CD4-positive, alpha-beta T cell treated with Interleukin-17A for 1 hour (primary cell): ENCODE measurements around the gene EXOSC7.
"Not testable (repeated sequence)": the region's sequence is repeated elsewhere in the genome, so short reads cannot be mapped to it uniquely, and the experiment has no call there.

Experiments
- DNase-seq: peaks from one replicate; pipeline ENCODE4 v3.0.0-alpha.2; 2020

EXOSC7 gene

DNA sequence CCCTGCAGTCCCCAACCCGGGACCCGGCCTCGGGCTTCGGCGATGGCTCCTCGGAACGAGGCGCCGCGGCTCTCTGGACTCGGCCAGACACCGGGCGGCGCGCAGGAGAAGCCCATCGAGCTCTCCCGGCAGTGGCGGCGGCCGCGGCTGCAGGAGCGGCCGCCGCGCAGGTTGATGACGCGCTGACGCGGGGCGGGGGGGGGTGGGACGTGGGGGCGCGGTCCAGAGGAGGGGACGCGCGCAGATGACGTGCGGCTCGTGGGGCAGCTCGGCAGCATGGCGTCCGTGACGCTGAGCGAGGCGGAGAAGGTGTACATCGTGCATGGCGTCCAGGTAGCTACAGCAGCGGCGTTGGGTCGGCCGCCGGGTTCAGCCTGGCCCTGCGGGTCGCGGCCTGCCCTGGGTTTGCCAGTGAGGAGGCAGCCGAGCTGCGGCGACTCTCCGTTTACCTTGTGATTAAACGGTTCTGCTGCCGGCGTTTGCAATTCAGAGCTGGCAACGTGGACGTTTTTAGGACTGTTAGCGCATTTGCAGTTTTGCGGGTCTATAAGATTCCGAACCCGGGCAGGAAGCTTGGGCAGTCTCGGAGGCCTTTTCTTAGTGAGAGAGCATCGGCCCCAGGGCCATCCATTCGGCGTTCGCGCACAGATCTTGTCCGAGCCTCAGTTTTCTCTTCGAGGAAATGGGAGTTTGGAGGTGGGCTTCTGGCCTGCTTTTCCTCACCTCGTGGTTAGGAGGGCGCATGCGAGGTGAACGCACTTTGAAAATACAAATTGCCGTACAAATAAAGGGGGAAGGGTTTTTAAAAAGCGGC, at the start of gene EXOSC7, which contains the start of gene ZDHHC3:
Gene EXOSC7 (plus strand): TSS at position 243 of the 814 bp plus-strand sequence. CDS start 34 bp downstream, at position 277.
Gene ZDHHC3 (minus strand): TSS at position 173 of the 814 bp plus-strand sequence. CDS start 16,738 bp downstream, outside the sequence.
- DNase-seq: peak; percentile 89

DNA sequence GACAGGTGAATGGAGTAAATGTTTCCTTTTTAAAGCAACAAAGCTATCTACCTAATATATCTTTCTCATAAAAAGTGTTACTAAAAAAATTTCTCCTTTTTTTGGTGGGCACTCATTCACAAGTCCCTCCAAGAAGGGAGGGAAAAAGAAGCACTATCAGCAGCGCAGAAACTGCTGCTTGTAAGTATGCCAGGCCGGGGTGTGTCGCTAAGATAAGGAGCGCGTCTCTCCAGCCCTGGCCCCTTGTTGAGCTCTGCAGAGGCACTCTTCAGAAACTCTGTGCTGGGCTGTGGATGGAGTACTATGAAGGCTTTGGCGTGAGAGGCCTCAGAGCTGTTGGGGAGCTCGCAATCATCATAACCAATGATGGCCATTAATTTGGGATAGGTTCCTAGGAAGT, 49.1 kb upstream of the EXOSC7 start:
- DNase-seq: no peak

- DNase-seq: no peak
These were observed 48.7 kb upstream of the EXOSC7 start for GRCh38 chr3:44927371-44927770.

DNA sequence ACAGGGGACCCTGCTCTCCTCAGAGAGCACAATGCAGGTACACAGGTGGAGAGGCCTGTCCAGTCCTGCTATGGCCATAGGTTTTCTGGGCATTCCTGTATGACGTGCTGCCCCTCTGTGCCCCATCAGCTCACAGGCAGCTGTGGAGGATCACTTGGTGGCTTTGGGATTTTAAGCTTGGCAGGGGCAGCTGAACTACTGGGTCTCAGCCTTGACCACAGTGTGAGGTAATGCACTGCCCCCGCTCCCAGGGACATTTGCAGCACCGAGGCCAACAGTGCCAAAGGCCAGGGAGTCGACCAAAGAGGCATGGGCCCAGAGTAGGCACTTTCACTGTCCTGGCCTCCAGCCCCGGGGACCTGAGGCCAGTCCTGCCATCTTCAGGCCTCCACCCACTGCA, 46.3 kb upstream of the EXOSC7 start:
- no peak for DNase-seq

DNA sequence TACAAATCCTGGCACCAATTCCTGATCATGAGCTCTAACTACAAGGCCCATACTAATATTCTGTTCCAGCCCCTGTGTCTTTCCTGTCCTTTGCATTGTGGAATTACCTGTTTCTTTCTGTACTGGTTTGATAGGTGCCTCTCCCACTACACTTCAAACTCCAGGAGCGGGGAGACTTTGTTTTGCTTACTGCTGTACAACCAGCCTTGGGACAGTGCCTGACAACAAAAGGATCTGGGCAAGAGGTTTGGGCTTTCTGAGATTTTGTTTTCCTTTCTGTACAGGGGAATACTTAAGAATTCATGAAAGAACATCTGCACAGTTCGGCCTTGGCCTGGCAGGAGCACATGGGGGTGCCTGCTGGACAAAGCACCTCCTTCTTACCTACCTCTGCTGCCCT, 45.1 kb upstream of the EXOSC7 start:
- no peak for DNase-seq

DNA sequence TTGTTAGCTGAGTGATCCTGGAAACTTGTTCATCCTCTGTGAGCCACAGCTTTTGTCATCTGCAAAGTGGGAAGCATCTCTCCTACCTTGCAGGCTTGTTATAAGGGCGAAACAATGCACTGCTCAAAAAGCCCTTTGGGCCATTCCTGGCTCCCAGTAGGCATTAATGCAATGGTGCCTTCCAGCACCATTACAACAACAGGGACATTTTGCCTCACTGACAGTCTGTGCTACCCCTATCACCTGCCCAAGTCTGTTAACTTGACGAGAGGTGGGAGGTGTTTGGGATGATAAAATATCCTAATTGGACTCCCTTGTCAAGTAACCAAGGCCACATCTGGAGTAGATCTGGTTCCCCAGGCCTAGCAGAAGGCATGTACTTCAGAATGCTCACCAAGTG, 44.3 kb upstream of the EXOSC7 start:
- no peak for DNase-seq

GRCh38 chr3:44932271-44932670, 43.8 kb upstream of the EXOSC7 start:
- DNase-seq: no peak

DNA sequence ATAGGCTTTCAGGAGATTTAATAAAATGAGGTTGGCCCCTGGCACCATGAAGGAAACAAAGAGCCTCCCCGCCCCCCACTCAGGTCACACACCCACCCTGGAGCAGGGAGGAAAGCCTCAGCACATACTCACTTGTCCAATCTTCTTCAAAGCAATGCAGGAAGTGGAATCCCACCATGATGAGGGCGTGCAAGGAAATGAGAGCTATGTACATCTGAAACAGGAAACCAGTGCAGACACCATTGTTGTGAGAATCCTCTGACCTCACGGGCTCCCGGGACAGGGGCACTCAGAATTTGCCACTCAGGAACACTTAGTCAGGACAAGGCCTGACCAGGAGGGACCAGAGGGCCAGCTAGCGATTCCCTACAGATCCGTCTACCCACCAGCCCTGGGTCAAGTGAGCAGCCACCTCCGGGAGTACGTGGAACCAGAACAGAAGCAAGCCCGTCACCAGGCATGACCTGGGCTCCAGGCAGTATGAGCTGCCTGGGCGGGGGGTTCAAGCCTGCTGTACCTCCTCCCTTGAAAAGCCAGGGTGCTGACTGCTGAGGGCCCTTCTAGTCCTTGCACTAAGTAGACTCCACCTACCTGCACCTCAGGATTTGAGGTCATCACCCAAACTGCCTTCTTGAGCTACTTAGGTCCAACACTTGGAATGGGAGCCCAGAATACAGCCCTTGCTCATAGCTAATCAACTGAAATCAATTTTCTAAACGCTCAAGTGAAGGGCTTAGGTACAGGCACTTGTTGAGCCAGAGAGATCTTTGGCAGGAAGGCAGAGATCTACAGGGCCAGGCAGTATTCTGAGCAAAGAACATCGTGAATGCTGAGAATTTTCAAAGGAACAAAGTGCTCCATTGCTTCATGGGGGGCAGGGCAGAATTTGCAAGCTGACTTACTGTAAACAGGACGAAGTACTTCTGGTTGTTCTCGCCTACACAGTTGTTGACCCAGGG, 42.8 kb upstream of the EXOSC7 start:
- no peak for DNase-seq

DNA sequence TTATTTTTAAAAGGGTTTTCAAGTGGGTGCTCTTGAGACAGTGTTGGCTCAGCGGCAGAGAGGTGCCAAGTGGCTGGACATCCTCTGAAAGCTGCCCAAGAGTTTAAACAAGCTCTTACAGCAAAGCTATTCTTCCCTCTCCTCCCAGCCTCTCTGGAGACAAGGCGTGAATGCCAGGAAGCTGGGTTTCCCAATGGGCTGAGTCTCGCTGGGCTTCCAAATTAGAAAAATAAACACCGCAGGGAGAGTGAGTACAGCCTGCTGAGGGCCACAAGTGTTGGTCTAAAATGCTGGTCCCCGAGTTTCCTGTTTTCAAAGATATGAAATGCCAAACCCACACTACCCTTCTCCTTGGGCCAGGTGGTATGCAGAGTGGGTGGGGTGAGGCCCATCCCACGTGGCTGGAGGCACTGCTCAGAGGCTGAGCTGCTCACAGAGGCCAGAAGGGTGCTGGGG, 36.4 kb upstream of the EXOSC7 start:
- no peak for DNase-seq

DNA sequence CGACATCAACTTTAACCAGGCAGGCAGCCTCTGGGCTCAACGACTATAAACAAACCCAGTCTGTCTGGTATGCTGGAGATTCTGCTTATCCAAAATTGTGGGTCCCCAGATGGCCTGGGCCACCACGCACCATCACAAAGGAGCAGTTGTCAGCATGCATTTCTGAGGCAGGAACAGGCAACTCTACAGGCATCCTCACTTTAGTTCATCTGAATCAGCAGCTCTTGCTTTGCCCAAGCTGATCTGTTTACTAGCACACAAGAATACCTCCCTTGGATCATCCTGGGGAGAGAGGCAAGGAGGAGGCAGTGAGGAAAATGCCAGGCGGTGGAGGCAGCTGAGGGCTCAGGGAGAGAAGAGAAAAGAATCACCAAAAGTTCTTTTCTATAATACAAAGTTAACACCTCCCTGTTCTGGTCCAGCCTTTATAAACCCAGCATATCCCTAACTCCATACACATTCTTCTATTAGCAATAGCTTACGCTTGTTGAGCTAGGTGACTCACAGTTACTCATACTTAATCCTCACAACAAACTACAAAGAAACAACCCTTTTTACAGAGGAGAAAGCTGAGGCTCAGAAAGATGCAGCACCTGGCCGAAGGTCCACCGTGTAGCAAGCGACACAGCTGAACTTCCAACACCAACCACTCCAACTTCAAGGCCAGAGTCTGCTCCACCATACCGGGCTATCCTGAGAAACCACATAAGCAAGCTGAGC, 33.7 kb upstream of the EXOSC7 start:
- DNase-seq: no peak

GRCh38 chr3:44948239-44948638, 27.8 kb upstream of the EXOSC7 start:
- DNase-seq: no peak

- not testable (repeated sequence) for DNase-seq
These were observed 26.3 kb upstream of the EXOSC7 start for GRCh38 chr3:44949770-44950169.

- DNase-seq: no peak
These were observed 25.7 kb upstream of the EXOSC7 start for GRCh38 chr3:44950275-44950734.

GRCh38 chr3:44952689-44953088, 23.4 kb upstream of the EXOSC7 start:
- DNase-seq: no peak

DNA sequence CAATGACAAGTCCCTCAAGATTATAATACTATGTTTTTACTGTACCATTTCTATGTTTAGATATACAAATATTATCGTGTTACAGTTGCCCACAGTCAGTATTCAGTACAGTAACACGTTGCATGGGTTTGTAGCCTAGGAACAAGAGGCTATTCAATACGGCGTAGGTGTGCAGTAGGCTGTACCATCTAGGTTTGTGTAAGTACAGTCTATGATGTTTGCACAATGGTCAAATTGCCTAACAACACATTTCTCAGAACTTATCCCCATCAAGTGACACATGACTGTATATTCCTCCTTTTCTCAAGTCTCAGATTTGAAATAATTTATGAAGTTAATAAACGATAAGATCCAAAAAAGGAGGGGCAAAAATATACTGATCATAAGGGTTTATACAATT, 21.7 kb upstream of the EXOSC7 start:
- DNase-seq: no peak

DNA sequence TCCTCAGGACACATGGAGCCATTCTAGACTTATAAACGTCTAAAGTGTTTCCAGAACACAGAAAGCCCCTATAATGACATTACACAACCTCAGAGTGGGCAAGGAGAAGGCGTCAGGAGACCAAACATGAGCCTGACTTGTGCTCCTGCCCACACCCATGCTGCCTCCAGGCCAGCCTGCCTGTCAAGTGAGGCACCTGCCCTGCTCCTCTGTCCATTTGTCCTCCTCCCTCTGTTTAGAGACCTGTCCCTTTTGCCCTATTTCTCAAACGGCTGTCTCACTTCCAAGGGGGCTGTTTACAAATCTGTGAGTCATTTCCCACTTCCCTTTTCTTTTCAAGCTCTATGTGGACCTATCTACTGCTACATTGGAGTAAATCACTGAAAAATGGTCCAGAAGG, 21.1 kb upstream of the EXOSC7 start:
- no peak for DNase-seq

DNA sequence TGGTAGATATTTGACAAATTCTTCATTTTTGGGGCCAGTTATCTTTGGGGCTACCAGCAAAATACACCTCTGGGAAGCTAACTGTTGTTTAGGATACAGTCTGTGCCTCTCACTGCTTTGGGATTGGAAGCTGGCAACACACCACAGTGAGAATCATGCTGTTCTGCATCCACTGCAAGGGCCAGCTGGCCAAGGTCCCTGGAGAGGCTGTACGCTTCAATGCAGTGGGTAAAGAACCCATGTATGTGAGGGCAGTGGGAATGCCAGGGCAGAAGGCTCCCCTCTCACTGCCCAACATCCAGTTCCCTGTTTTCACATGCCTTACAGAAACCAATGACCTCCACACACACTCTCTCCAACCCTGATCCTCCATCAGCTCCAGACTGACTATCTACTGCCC, 20.1 kb upstream of the EXOSC7 start:
- no peak for DNase-seq

GRCh38 chr3:44957986-44958385, 18.1 kb upstream of the EXOSC7 start:
- no peak for DNase-seq

DNA sequence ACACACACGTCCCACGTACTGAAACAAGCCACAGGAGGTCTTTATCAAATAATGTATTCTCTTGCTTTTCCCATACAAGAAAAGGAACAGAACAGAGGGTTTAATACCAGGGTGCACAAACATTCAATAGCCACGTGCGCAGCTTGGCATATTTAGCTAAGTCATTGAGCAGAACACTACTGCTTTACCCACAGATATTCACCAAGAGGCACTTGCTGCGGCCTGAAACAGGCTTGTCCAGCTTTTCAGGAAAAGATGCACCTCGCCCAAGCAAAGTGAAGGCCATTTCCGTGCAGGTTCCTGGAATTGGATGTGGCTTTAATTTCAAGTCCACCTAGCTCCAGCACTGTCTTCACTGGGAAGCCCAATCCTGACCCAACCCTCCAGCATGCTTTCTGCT, 17.7 kb upstream of the EXOSC7 start:
- DNase-seq: no peak

GRCh38 chr3:44960387-44961026, 15.5 kb upstream of the EXOSC7 start:
- no peak for DNase-seq

GRCh38 chr3:44961888-44962287, 14.2 kb upstream of the EXOSC7 start:
- no peak for DNase-seq
